Retinal pigment epithelial cell (primary cell): Measurements from ENCODE around the gene PHKB.
"Not testable (repeated sequence)": the region's sequence is repeated elsewhere in the genome, so short reads cannot be mapped to it uniquely, and the experiment has no call there.

Experiments used
- DNase-seq: peaks from one replicate; pipeline ENCODE4 v3.0.0-alpha.2; 2010; ENCODE audit warnings: low read depth
- H3K4me3 ChIP-seq: 2 replicates; pipeline ENCODE4 v1.5.1; 2011; ENCODE audit warnings: mild to moderate bottlenecking, low read length, control low read depth, moderate library complexity
- CTCF ChIP-seq: conservative IDR thresholded peaks from 2 replicates; pipeline ENCODE4 v1.5.1; 2011; ENCODE audit warnings: low read depth, low read length, control low read depth, inconsistent platforms

The PHKB gene

GRCh38 chr16:47660540-47660939 is 199.4 kb downstream of the PHKB start:
- DNase-seq = no peak
- TF ChIP-seq CTCF = no peak
- no peak overlapping the region for H3K4me3 ChIP-seq

GRCh38 chr16:47664653-47665325 is 203.7 kb downstream of the PHKB start:
- DNase-seq = no peak
- no peak overlapping the region for H3K4me3 ChIP-seq
- no peak for TF ChIP-seq CTCF

- H3K4me3 ChIP-seq = no peak overlapping the region
- no peak for TF ChIP-seq CTCF
- no peak for DNase-seq
Observed at GRCh38 chr16:47666434-47666833, 205.3 kb downstream of the PHKB start.

GRCh38 chr16:47667956-47668355 is 206.8 kb downstream of the PHKB start:
- DNase-seq = no peak

GRCh38 chr16:47672475-47672874 is 211.3 kb downstream of the PHKB start:
- no peak for DNase-seq
- TF ChIP-seq CTCF = no peak
- no peak overlapping the region for H3K4me3 ChIP-seq

More at GRCh38 chr16:47667956-47668355, 206.8 kb downstream of the PHKB start:
- no peak for TF ChIP-seq CTCF
- H3K4me3 ChIP-seq = no peak overlapping the region

- H3K4me3 ChIP-seq = no peak overlapping the region
- DNase-seq = no peak
- no peak for TF ChIP-seq CTCF
Observed at GRCh38 chr16:47676635-47677177, 215.6 kb downstream of the PHKB start.

- DNase-seq, H3K4me3 ChIP-seq: not testable (repeated sequence)
Observed at GRCh38 chr16:47681571-47681970, 220.4 kb downstream of the PHKB start.

- H3K4me3 ChIP-seq = no peak overlapping the region
- TF ChIP-seq CTCF = no peak
- DNase-seq = no peak
Observed at GRCh38 chr16:47687694-47688093, 226.6 kb downstream of the PHKB start.
